H1 (cell line): ENCODE results near the gene EIF2B5. TPM values are rescaled to one million over a fixed set of nuclear protein-coding genes. Genes with fewer than 3 reads are reported as not detected.
A peak's percentile ranks its signal among the peaks of the same experiment; 100 is the strongest.
"Not testable (repeated sequence)": the region's sequence is repeated elsewhere in the genome, so short reads cannot be mapped to it uniquely, and the experiment has no call there.

Experiments
- CTCF ChIA-PET: fragments of 300-600 bp; sonication (Branson Sonifier 250); formaldehyde crosslinking; loops from one replicate; lab custom pipeline; 2021; ENCODE audit not compliant: partially characterized antibody; lab: Charles Lee
- POLR2A ChIA-PET: fragments of 300-600 bp; sonication (Branson Sonifier 250); formaldehyde crosslinking; loops from one replicate; lab custom pipeline; 2021; ENCODE audit warnings: inconsistent platforms; ENCODE audit not compliant: partially characterized antibody; lab: Charles Lee
- DNase-seq, 2 experiments: peaks; one replicate each; pipeline versions ENCODE4 v3.0.0 to v3.0.0-alpha.2; 2010 to 2022; ENCODE audit warnings: low spot score in 2 of 2, low read depth in 1 of 2, mixed read lengths in 1 of 2
- FAIRE-seq: peaks from 2 replicates; lab custom pipeline; 2011; peaks lifted over from hg19 to GRCh38; lab: Jason Lieb, UNC
- H2AFZ ChIP-seq: 2 replicates; pipeline ENCODE4 v1.8.1; 2012; ENCODE audit warnings: low read length, inconsistent platforms
- H2AK5ac ChIP-seq: 2 replicates; pipeline ENCODE4 v1.6.1; 2013; ENCODE audit warnings: low read depth, low read length
- H2BK120ac ChIP-seq: replicated peaks from 2 replicates; pipeline ENCODE3; 2013; ENCODE audit warnings: low read depth, low read length, inconsistent platforms
- H2BK12ac ChIP-seq: 2 replicates; pipeline ENCODE4 v1.6.1; 2013; ENCODE audit warnings: low read depth, low read length
- H2BK15ac ChIP-seq: 2 replicates; pipeline ENCODE4 v1.6.1; 2013; ENCODE audit warnings: low read length
- H2BK20ac ChIP-seq: 2 replicates; pipeline ENCODE4 v1.6.1; 2013; ENCODE audit warnings: low read length
- H2BK5ac ChIP-seq: 2 replicates; pipeline ENCODE4 v1.6.1; 2013; ENCODE audit warnings: low read depth, low read length
- H3K14ac ChIP-seq: 2 replicates; pipeline ENCODE4 v1.6.1; 2013; ENCODE audit warnings: inconsistent platforms; ENCODE audit not compliant: insufficient read length
- H3K18ac ChIP-seq: 2 replicates; pipeline ENCODE4 v1.6.1; 2013; ENCODE audit warnings: low read length; ENCODE audit errors: extremely low read depth
- H3K23ac ChIP-seq: 2 replicates; pipeline ENCODE4 v1.6.1; 2013; ENCODE audit warnings: inconsistent platforms; ENCODE audit not compliant: insufficient read length
- H3K23me2 ChIP-seq: 2 replicates; pipeline ENCODE4 v1.6.1; 2013; ENCODE audit warnings: low read depth, low read length
- H3K27ac ChIP-seq: 2 replicates; pipeline ENCODE4 v1.6.1; 2011; ENCODE audit warnings: low read depth, low read length, inconsistent platforms
- H3K27me3 ChIP-seq, 4 experiments: replicated peaks in 1 of 4; 1 replicate in 1 of 4; 2 replicates in 3 of 4; pipeline versions ENCODE4 v1.6.1 to v1.8.1; 2011 to 2013; ENCODE audit warnings: low read length in 3 of 4, mild to moderate bottlenecking in 3 of 4, inconsistent platforms in 2 of 4, mixed read lengths in 2 of 4, moderate library complexity in 1 of 4; ENCODE audit not compliant: control insufficient read depth in 3 of 4, insufficient read depth in 3 of 4; ENCODE audit errors: extremely low read depth in 1 of 4
- H3K36me3 ChIP-seq, 4 experiments: 2 replicates each; pipeline versions ENCODE4 v1.6.1 to v1.8.1; 2011 to 2013; ENCODE audit warnings: mild to moderate bottlenecking in 4 of 4, low read length in 3 of 4, moderate library complexity in 2 of 4, control low read depth in 1 of 4, inconsistent platforms in 1 of 4; ENCODE audit not compliant: insufficient read depth in 4 of 4, control insufficient read depth in 2 of 4
- H3K4ac ChIP-seq: replicated peaks from 2 replicates; pipeline ENCODE3; 2013; ENCODE audit warnings: low read length, low read depth, mixed read lengths, inconsistent platforms; ENCODE audit not compliant: insufficient read length
- H3K4me1 ChIP-seq, 4 experiments: replicated peaks in 1 of 4; 1 replicate in 1 of 4; 2 replicates in 3 of 4; pipeline versions ENCODE4 v1.6.1 to v1.8.1; 2011 to 2013; ENCODE audit warnings: low read length in 3 of 4, inconsistent platforms in 2 of 4, mixed read lengths in 1 of 4; ENCODE audit not compliant: insufficient read depth in 4 of 4, control insufficient read depth in 3 of 4
- H3K4me2 ChIP-seq, 2 experiments: 2 replicates each; pipeline versions ENCODE4 v1.6.1 to v1.8.1; 2011 to 2013; ENCODE audit warnings: low read depth in 2 of 2, low read length in 2 of 2, control low read depth in 1 of 2, inconsistent platforms in 1 of 2, mild to moderate bottlenecking in 1 of 2; ENCODE audit not compliant: insufficient read depth in 1 of 2
- H3K4me3 ChIP-seq, 4 experiments: fragments of 200-600, 300-600 bp in 1 of 4; sonication (generic), shearing (Covaris generic), sonication (Bioruptor Twin) in 1 of 4; 2 replicates each; pipeline versions ENCODE4 v1.5.1 to v1.8.1; 2011 to 2016; ENCODE audit warnings: low read length in 4 of 4, low read depth in 3 of 4, control low read depth in 2 of 4, inconsistent platforms in 2 of 4, mild to moderate bottlenecking in 2 of 4, mixed read lengths in 1 of 4, moderate library complexity in 1 of 4; ENCODE audit not compliant: insufficient read depth in 2 of 4; ENCODE audit errors: extremely low read depth in 1 of 4
- H3K56ac ChIP-seq: replicated peaks from 2 replicates; pipeline ENCODE3; 2013; ENCODE audit warnings: low read depth, mild to moderate bottlenecking, mixed read lengths, low read length, inconsistent platforms; ENCODE audit not compliant: insufficient read length
- H3K79me1 ChIP-seq: 2 replicates; pipeline ENCODE4 v1.6.1; 2013; ENCODE audit warnings: low read depth, low read length, control low read depth
- H3K79me2 ChIP-seq, 2 experiments: 2 replicates each; pipeline versions ENCODE4 v1.6.1 to v1.8.1; 2012 to 2013; ENCODE audit warnings: low read length in 2 of 2, mild to moderate bottlenecking in 2 of 2, inconsistent platforms in 1 of 2; ENCODE audit not compliant: insufficient read depth in 2 of 2, control insufficient read depth in 1 of 2
- H3K9ac ChIP-seq, 4 experiments: replicated peaks in 1 of 4; 1 replicate in 1 of 4; 2 replicates in 3 of 4; pipeline versions ENCODE4 v1.6.1 to v1.8.1; 2011 to 2013; ENCODE audit warnings: low read depth in 3 of 4, low read length in 3 of 4, control low read depth in 2 of 4, mild to moderate bottlenecking in 2 of 4, moderate library complexity in 2 of 4, inconsistent platforms in 1 of 4; ENCODE audit errors: extremely low read depth in 1 of 4
- H3K9me3 ChIP-seq, 2 experiments: 2 replicates each; pipeline versions ENCODE4 v1.6.1 to v1.8.1; 2012 to 2013; ENCODE audit warnings: mild to moderate bottlenecking in 2 of 2, moderate library complexity in 2 of 2, control low read depth in 1 of 2, inconsistent platforms in 1 of 2, low read depth in 1 of 2, low read length in 1 of 2, mixed read lengths in 1 of 2; ENCODE audit not compliant: insufficient read depth in 2 of 2
- H4K20me1 ChIP-seq, 2 experiments: replicated peaks in 1 of 2; 2 replicates each; pipeline versions ENCODE3 to v1.8.1; 2011 to 2013; ENCODE audit warnings: inconsistent platforms in 2 of 2, low read length in 2 of 2, mild to moderate bottlenecking in 1 of 2; ENCODE audit not compliant: insufficient read depth in 2 of 2, control insufficient read depth in 1 of 2
- H4K5ac ChIP-seq: 2 replicates; pipeline ENCODE4 v1.6.1; 2013; ENCODE audit warnings: low read length, low read depth, mixed read lengths, inconsistent platforms; ENCODE audit not compliant: insufficient read length
- H4K8ac ChIP-seq: 2 replicates; pipeline ENCODE4 v1.8.0; 2013; ENCODE audit warnings: mild to moderate bottlenecking, moderate library complexity, low read length, inconsistent platforms; ENCODE audit not compliant: insufficient read depth; ENCODE audit errors: extremely low read depth
- H4K91ac ChIP-seq: replicated peaks from 2 replicates; pipeline ENCODE3; 2013; ENCODE audit warnings: low read length, mixed read lengths, inconsistent platforms; ENCODE audit not compliant: insufficient read length
- CTCF ChIP-seq, 3 experiments: IDR thresholded peaks; 1 replicate in 2 of 3; 2 replicates in 1 of 3; pipeline versions ENCODE4 v1.5.1 to v1.6.1; 2011; ENCODE audit warnings: low read length in 3 of 3, mild to moderate bottlenecking in 3 of 3, inconsistent platforms in 2 of 3, low read depth in 1 of 3, moderate library complexity in 1 of 3; ENCODE audit not compliant: insufficient read depth in 1 of 3; ENCODE audit errors: control extremely low read depth in 1 of 3
- RAD21 ChIP-seq, 2 experiments: IDR thresholded peaks in 1 of 2; conservative IDR thresholded peaks in 1 of 2; 2 replicates each; pipeline ENCODE4 v1.6.1; 2011; ENCODE audit warnings: low read depth in 2 of 2, low read length in 2 of 2, improper control_type of control experiment in 1 of 2, inconsistent platforms in 1 of 2, mild to moderate bottlenecking in 1 of 2, moderate library complexity in 1 of 2
- WGBS, 2 experiments: shearing (Covaris generic) in 1 of 2; methylation state at CpG; one replicate each; pipeline versions ENCODE4 v1.1.6 to v1.1.7; 2013 to 2015; ENCODE audit warnings: low lambda C conversion rate in 2 of 2, mixed read lengths in 2 of 2, inconsistent platforms in 1 of 2, low coverage in 1 of 2, missing lambda C conversion rate in 1 of 2; ENCODE audit not compliant: insufficient replicate concordance in 2 of 2, insufficient coverage in 1 of 2, insufficient read length in 1 of 2; ENCODE audit errors: extremely low coverage in 1 of 2, missing lambda C conversion rate in 1 of 2; 5-methylcytosine and 5-hydroxymethylcytosine counted together
- polyA plus RNA-seq, 7 experiments: library from polyadenylated mRNA; depleted of rRNA in 3 of 7; stranded (reverse) in 5 of 7; unstranded in 2 of 7; fragments of >200 nt in 5 of 7; fragments of 200-250 nt in 2 of 7; gene quantifications; 1 replicate in 5 of 7; 2 replicates in 1 of 7; 4 replicates in 1 of 7; pipeline versions ENCODE4 v1.2.1 to v1.2.3, GENCODE V29; 2011 to 2013; ENCODE audit warnings: missing spikeins in 2 of 7, mixed read lengths in 2 of 7
- total RNA-seq: library from RNA; stranded (reverse); fragmentation: NEBNext Ultra II Directional; extraction: Animal tissue kit (Norgen Biotek cat#: 25700); gene quantifications from 2 replicates; pipeline ENCODE4 v1.2.1, GENCODE V29; 2021

EIF2B5 gene
- total and polyA plus RNA-seq, 2 of the 8 experiments (the other 6 are each of a cell fraction or from before 2014, with no cell fraction given), result 33.1 to 40.0 TPM

- not testable (repeated sequence) for H3K56ac ChIP-seq, H3K4me3 ChIP-seq, H3K9me3 ChIP-seq, H3K79me2 ChIP-seq, H3K9ac ChIP-seq, H3K14ac ChIP-seq, FAIRE-seq, H2BK15ac ChIP-seq, H2BK5ac ChIP-seq, H3K27ac ChIP-seq, H3K23ac ChIP-seq, H2BK120ac ChIP-seq, H2AFZ ChIP-seq, H3K79me1 ChIP-seq, H3K4me2 ChIP-seq, H2BK12ac ChIP-seq, H2BK20ac ChIP-seq, H3K23me2 ChIP-seq, H3K4me1 ChIP-seq, DNase-seq, H4K8ac ChIP-seq, H3K18ac ChIP-seq, H3K36me3 ChIP-seq, H4K20me1 ChIP-seq, H3K4ac ChIP-seq, H4K5ac ChIP-seq, H2AK5ac ChIP-seq, H3K27me3 ChIP-seq, H4K91ac ChIP-seq
- TF ChIP-seq RAD21 (IDR thresholded peaks at IDR 0.05 in 1 of 2, conservative IDR thresholded peaks at IDR 0.05 in 1 of 2; ENCODE audit: low read depth in 2 of 2, low read length in 2 of 2) (peak; percentile 11 to 29; a peak in 2 of 4 replicates), CTCF (IDR thresholded peaks at IDR 0.05; ENCODE audit: control extremely low read depth in 1 of 3, insufficient read depth in 1 of 3, low read depth in 1 of 3, low read length in 3 of 3) (peak in 2 of 3 experiments; percentile 44 to 63; a peak in 3 of 4 replicates)
- ChIA-PET CTCF (interaction anchor here (0.6 to 2.0 kb wide), 8 partner anchors 23 to 874 kb away, joined by 3 to 7 read pairs (median 4); partner anchors contain the start of gene ABCF3), POLR2A (interaction anchor here (1.0 to 1.5 kb wide), 4 partner anchors 15 to 36 kb away, joined by 3 to 6 read pairs (median 4); partner anchors contain the start of genes ABCF3, AP2M1 and EIF2B5)
- 81% methylated on average over 6 of the region's 6 CpGs; no CpG with 5 or more reads in 1 of the 2 experiments for WGBS, 2 experiments
Observed at GRCh38 chr3:184149770-184150169, 14.6 kb downstream of the EIF2B5 start.
